Ovary (tissue), 3 donors: Measurements from ENCODE around the gene BAZ1A.

Experiments used
- EP300 ChIP-seq: sonication (generic); formaldehyde crosslinking; IDR thresholded peaks from one replicate; pipeline ENCODE4 v1.6.1; 2017; ENCODE audit warnings: antibody characterized with exemption
- POLR2A ChIP-seq: fragments of 450-650 bp; IDR thresholded peaks from one replicate; pipeline ENCODE4 v1.6.1; 2017; ENCODE audit warnings: antibody characterized with exemption, mild to moderate bottlenecking, moderate library complexity
- TF ChIP-seq, protein P1 (sequence below), 3 donors: fragments of 450-650 bp in 2 of 3; fragments of 200-600 bp in 1 of 3; IDR thresholded peaks; one replicate each; pipeline versions ENCODE4 v1.5.1 to v1.8.0; 2016 to 2022; ENCODE audit warnings: antibody characterized with exemption in 3 of 3, mild to moderate bottlenecking in 1 of 3
- donor health status: DM: no; HTN: no; CAD: no.

DNA sequence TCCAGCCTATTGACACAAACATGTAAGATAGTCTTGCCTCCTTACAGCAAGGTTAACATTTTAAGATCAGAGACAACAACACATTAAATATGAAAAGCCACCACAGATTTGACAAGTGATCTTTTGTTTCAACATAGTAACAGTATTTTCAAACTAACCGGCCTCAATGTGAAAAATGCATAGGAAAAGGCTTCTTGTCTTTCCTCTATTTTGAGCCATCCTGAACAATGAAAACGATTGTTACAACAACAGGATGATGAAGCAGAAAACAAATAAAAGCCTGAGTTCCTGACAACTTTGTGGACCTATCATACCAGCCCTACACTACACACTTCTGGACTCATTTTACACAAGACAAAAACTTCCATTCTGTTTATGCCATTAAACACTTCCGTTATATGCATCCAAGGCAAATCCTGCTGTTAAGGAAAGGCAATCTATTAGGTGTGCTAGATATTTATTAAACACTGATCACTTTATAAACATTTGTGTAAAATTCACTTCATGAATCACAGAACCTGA is 37.3 kb downstream of the BAZ1A start:
- TF ChIP-seq, protein P1, sequence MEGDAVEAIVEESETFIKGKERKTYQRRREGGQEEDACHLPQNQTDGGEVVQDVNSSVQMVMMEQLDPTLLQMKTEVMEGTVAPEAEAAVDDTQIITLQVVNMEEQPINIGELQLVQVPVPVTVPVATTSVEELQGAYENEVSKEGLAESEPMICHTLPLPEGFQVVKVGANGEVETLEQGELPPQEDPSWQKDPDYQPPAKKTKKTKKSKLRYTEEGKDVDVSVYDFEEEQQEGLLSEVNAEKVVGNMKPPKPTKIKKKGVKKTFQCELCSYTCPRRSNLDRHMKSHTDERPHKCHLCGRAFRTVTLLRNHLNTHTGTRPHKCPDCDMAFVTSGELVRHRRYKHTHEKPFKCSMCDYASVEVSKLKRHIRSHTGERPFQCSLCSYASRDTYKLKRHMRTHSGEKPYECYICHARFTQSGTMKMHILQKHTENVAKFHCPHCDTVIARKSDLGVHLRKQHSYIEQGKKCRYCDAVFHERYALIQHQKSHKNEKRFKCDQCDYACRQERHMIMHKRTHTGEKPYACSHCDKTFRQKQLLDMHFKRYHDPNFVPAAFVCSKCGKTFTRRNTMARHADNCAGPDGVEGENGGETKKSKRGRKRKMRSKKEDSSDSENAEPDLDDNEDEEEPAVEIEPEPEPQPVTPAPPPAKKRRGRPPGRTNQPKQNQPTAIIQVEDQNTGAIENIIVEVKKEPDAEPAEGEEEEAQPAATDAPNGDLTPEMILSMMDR (IDR thresholded peaks at IDR 0.05): no peak
- TF ChIP-seq POLR2A: no peak
- TF ChIP-seq EP300: no peak
